HCT116 (cell line): Measurements from ENCODE around the gene MEIOC.
"Not testable (repeated sequence)": the region's sequence is repeated elsewhere in the genome, so short reads cannot be mapped to it uniquely, and the experiment has no call there.

ENCODE experiments used
- ATF3 ChIP-seq: IDR thresholded peaks from 2 replicates; pipeline ENCODE4 v1.6.1; 2012
- CEBPB ChIP-seq: IDR thresholded peaks from 2 replicates; pipeline ENCODE4 v1.6.1; 2012; ENCODE audit warnings: low read depth
- CTCF ChIP-seq, 3 experiments: fragments of 200-600 bp in 1 of 3; sonication (generic) in 1 of 3; IDR thresholded peaks in 2 of 3; conservative IDR thresholded peaks in 1 of 3; 2 replicates each; pipeline ENCODE4 v1.5.1; 2012 to 2017; ENCODE audit warnings: low read depth in 2 of 3, low read length in 2 of 3, antibody characterized with exemption in 1 of 3, borderline replicate concordance in 1 of 3, control low read depth in 1 of 3, mild to moderate bottlenecking in 1 of 3, mixed read lengths in 1 of 3, mixed run types in 1 of 3, moderate library complexity in 1 of 3; ENCODE audit not compliant: insufficient read depth in 1 of 3
- EZH2 ChIP-seq: fragments of 200-600 bp; sonication (generic); IDR thresholded peaks from 2 replicates; pipeline ENCODE4 v1.6.1; 2017; ENCODE audit warnings: antibody characterized with exemption, mixed run types
- EZH2phosphoT487 ChIP-seq: fragments of 200-600 bp; IDR thresholded peaks from 2 replicates; pipeline ENCODE4 v1.6.1; 2018; ENCODE audit warnings: antibody characterized with exemption, borderline replicate concordance
- FOSL1 ChIP-seq: IDR thresholded peaks from 2 replicates; pipeline ENCODE4 v1.6.1; 2012; ENCODE audit warnings: low read depth
- POLR2A ChIP-seq: IDR thresholded peaks from 2 replicates; pipeline ENCODE4 v1.7.0; 2011; ENCODE audit warnings: borderline replicate concordance; ENCODE audit not compliant: insufficient read depth, insufficient read length; ENCODE audit errors: extremely low read depth
- POLR2AphosphoS5 ChIP-seq: IDR thresholded peaks from 2 replicates; pipeline ENCODE4 v1.6.1; 2011; ENCODE audit warnings: mild to moderate bottlenecking, low read depth, low read length, moderate library complexity
- RAD21 ChIP-seq: IDR thresholded peaks from 2 replicates; pipeline ENCODE4 v1.6.1; 2012; ENCODE audit warnings: low read depth, mild to moderate bottlenecking
- REST ChIP-seq: IDR thresholded peaks from 2 replicates; pipeline ENCODE4 v1.6.1; 2012; ENCODE audit warnings: low read depth
- SP1 ChIP-seq: IDR thresholded peaks from 2 replicates; pipeline ENCODE4 v1.6.1; 2012; ENCODE audit warnings: low read depth
- YY1 ChIP-seq: IDR thresholded peaks from 2 replicates; pipeline ENCODE4 v1.6.1; 2011; ENCODE audit warnings: low read length, low read depth, moderate library complexity, mild to moderate bottlenecking; ENCODE audit not compliant: insufficient replicate concordance; ENCODE audit errors: extremely low read depth
- ZBTB33 ChIP-seq: IDR thresholded peaks from 2 replicates; pipeline ENCODE4 v1.6.1; 2011; ENCODE audit warnings: mild to moderate bottlenecking, low read length, moderate library complexity; ENCODE audit not compliant: insufficient replicate concordance; ENCODE audit errors: extremely low read depth

GRCh38 chr17:44690746-44691306 is 34.6 kb downstream of the MEIOC start:
- TF ChIP-seq CTCF (IDR thresholded peaks at IDR 0.05 in 2 of 3, conservative IDR thresholded peaks at IDR 0.05 in 1 of 3; ENCODE audit: borderline replicate concordance in 1 of 3, insufficient read depth in 1 of 3, low read depth in 2 of 3, low read length in 2 of 3) = peak; percentile 42 to 54 (median 51); a peak in 5 of 6 replicates
- TF ChIP-seq POLR2A = peak; percentile 12
- not testable (repeated sequence) for TF ChIP-seq ZBTB33, EZH2, SP1, ATF3, EZH2phosphoT487, YY1, REST
- peak; percentile 47 for TF ChIP-seq RAD21
- TF ChIP-seq FOSL1 = 0 out of 2 replicates have a peak, but pooled peaks have one; percentile 21
- TF ChIP-seq POLR2AphosphoS5 = 0 out of 2 replicates have a peak, but pooled peaks have one; percentile 42
- TF ChIP-seq CEBPB = peak; percentile 47; the same call in 1 of the 2 replicates
